ENCODE results near the gene RTP4. TPM values are rescaled to one million over a fixed set of nuclear protein-coding genes. Genes with fewer than 3 reads are reported as not detected.
"Not testable (repeated sequence)": the region's sequence is repeated elsewhere in the genome, so short reads cannot be mapped to it uniquely, and the experiment has no call there.

The RTP4 gene
- total RNA-seq, 1 experiment from 2014 or later, result 0.78 TPM

DNA sequence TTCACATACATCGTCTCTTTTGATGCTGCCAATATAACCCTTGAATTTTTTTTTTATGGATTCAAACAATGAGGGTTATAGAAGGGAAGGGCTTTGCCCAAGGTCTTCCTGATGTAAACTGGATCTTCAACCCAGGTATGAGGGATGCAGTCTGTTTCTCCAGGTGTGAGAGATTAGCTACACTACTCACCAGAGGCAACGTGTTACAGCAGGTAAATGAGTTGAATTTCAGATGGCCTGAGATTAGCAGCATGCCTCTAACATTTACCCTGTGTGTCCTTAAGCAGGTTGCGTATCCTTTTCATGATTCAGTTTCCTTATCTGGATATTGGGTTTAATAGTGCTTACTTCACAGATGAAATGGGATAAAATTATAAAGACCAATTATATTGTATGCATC is 1.9 kb downstream of the RTP4 start:
- no peak for DNase-seq (ENCODE audit: low spot score)

DNA sequence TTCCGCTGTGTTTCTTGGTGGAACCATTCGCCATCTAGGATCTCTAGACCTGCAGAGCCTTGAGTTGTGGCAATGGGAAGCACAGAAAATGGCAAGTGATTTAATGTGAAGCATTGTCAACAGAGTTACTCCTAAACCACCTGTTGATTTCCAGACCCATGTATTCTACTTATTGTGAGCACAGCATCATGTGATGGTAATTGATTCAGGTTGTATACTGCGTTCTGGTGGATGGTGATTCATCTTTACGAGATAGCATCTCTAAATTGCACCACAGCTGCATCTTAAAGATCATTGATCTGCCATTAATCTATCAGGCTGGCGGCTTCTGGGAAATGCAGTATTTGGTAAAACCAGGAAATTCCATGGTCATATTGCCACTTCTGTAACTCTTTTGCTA is 7.4 kb downstream of the RTP4 start:
- DNase-seq (ENCODE audit: low spot score), result no peak

DNA sequence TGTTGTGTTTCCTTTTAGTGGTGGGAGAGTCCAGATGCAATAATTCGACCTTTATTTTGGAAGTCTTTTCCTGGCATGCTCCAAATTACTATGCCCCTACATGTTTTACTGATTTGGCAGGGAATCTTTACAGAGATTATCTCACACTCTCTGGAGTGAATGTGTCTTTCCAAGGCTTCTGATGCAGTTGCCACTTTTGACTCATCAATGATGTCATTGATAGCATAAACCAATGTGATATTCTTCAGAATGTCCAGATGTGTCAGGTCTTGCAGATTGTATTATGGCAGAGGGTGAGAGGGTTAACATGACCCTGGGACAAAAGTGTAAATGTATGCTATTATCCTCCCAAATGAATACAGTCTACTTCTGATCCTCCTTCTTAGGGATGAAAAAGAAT is 9.7 kb downstream of the RTP4 start:
- no peak for DNase-seq (ENCODE audit: low spot score)

DNA sequence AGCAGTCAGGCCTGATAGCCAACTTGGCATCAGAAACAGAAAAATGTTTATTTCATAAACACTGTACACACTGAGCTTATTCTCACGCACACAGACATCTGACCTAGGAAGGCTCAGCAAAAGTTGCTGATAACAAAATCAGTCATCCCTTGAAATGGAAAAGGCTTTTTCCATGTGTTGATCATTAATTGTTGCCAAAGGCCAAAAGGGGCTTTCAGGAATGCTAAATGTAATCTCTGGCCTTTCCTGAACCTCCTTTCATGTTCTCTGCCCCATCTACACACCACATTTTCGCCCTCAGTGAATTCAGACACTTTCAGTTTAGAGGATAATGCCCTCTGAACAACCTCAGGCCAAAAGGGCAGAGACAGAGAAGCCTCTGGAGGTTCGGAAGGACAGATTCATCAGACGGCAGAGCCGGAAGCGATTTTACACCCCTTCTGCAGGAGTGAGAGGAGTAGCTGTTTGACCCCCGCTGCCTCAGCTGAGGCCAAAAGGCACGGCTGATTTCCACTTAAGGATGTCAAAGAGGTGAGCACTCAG is 14.5 kb downstream of the RTP4 start:
- no peak for DNase-seq (ENCODE audit: low spot score)

DNA sequence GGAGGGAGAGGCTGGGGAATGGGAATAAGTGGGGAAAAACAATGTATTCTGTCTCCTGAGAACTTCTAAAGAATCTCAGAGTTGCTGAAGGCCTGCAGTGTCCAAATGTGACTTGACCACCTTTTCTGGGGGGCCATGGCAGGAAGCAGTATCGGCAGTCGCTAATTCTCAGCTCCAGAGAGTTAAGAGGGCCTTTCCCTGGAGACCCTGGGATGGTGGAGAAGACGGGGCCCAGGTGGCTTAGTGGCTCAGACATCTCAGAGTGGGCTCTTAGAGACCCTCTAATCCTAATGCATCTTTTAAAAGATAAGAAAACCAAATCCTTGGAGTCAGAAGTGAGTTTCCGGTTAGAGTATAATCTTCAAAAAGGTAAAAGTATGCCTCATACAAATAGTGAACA is 15.1 kb downstream of the RTP4 start:
- DNase-seq (ENCODE audit: low spot score), result no peak

DNA sequence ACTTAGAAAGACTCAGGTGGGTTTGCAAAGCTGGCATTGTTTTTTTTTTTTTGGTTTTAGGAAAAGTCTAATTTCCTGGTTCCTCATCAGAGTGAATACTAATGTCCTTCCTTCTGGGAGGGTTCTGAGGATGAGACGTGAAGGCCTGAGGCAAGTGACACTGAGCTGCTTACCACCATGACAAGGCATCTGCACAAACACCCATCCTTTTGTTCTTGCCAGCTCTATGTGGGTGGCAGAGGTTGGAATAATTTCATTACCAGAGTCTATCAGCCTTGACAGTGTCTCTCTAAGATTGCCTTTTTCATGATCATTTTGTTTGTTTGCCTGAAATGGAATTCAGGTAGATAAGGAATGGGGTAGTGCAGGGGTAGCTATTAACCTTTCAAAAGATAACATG is 17.1 kb downstream of the RTP4 start:
- no peak for DNase-seq (ENCODE audit: low spot score)

DNA sequence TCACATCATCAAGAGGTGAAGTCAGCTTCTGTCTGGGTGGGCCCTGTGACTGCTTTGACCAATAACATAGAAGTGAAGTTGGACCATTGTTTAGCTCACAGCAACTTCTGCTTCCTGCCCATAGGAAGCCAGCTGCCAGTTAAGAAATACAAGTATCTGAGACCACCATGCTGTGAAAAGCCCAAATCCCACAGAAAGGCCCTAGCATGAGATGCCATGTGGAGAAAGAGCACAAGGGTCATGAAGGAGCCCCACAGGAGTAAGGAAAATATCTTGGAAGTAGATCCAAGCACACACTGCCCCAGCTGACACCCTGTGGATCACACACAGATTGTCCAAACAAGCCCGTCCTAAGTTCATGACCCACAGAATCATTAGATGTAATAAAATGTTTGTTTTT is 28.5 kb downstream of the RTP4 start:
- DNase-seq (ENCODE audit: low spot score), result no peak

DNA sequence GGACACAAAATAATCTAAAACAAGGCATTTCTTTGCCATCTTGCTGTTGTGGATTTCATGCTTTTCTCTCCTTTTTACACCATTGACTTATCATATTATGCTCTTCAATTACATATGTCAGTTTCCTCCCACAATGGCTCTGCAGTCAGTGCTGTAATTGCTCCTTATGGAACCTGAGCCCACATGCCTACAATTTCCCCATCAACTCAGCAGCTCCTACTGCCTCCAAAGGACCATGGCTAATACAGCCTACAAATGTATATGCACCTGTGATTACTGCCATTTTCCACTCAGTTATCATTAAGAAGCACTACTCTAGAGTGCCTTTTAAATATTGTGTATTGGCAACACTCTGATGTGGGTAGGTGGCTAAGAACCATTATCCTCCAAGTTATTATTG is 30.8 kb downstream of the RTP4 start:
- DNase-seq (ENCODE audit: low spot score), result no peak

DNA sequence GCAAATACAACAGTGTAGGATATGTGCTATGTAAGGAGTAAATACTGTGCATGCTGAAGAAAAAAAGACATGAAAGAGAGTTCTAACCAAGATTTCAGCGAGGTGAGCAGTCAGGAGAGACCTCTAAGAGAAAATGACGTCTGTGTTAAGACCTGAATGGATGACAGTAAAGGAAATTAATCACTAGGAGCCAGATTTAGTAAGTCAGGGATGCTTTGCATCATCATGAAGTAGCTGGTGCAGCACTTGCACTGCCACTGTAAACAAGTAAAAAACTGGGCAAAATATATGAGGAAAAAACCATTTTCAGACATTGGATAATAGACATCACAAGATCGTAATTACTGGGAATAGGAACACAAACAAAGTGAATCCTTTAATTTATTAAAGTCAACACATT is 32.6 kb downstream of the RTP4 start:
- DNase-seq (ENCODE audit: low spot score), result no peak

DNA sequence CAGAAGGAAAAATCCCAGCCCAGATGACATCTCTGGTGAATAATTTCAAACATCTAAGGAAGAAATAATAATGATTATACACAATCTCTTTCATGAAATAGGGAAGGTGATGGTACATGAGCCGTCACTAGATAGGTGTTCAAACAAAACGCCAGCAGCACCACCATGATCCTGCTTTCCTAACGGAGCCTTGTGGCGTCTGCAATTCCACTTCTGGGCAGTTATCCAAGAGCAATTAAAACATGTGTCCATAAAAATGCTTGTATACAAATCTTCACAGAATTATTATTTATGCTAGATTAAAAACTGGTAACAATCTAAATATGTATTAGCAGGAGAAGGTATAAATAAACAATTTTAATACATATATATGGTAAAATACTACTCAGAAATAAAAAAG is 33.7 kb downstream of the RTP4 start:
- no peak for DNase-seq (ENCODE audit: low spot score)

DNA sequence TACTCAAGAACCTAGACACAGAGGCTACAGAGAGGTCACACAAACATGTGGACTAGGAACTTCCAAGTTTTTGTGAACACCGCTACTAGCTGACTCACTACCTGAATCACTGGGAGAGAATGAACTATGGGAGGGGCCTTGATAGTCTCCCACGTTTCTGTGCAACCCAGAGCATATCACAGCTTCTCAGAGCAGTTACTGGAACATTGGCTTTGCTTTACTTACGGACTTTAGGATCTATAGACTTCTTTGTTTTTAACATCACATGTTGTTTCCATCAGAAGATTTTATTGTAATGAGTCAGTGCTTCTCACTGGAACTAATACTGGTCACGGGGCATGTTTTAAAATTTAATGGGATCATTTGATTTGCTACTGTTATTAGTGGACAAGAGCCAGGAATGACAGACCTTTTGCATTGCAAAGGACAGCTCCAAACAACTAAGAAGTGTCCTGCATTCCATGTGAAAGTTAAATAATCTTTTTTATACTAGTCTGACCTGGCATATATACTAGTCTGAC is 35.6 kb downstream of the RTP4 start:
- peak; percentile 98 for DNase-seq (ENCODE audit: low spot score)

DNA sequence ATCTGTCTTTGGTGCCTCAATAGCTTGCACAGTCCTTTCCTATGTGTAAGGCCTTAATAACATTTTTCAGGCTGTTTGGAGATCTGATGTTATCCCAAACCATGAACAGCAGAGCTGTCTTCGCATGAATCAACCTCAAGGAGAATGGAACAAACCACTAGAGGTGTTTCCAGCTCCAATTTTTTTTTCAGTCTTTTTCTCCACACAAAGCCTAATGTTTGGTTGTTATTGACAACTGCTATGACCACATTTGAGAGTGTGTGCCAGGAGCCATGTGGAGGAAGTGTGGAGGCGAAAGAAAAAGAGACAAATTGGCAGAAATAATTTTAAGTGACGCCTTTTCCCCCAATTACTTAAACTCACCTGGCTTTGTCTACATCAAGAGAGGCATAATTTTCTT is 38.7 kb downstream of the RTP4 start:
- no peak for DNase-seq (ENCODE audit: low spot score)

DNA sequence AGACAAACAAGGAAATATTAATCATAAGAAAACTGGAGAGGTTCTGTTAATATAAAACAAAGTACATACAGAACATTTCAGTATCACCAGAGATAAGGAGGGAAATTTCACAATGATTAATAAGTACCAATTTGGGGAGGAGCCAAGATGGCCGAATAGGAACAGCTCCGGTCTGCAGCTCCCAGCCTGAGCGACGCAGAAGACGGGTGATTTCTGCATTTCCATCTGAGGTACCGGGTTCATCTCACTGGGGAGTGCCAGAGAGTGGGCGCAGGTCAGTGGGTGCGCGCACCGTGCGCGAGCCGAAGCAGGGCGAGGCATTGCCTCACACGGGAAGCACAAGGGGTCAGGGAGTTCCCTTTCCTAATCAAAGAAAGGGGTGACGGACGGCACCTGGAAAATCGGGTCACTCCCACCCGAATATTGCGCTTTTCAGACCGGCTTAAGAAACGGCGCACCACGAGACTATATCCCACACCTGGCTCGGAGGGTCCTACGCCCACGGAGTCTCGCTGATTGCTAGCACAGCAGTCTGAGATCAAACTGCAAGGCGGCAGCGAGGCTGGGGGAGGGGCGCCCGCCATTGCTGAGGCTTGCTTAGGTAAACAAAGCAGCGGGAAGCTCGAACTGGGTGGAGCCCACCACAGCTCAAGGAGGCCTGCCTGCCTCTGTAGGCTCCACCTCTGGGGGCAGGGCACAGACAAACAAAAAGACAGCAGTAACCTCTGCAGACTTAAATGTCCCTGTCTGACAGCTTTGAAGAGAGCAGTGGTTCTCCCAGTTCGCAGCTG is 44.0 kb downstream of the RTP4 start:
- DNase-seq (ENCODE audit: low spot score), result not testable (repeated sequence)

Other genes starting within 250 kb of the RTP4 start
- 154 and 237 TPM in 2 replicates for gene RPL39L, start 228.9 kb upstream of the RTP4 start, total RNA-seq (2014; rRNA removed; shearing (Covaris generic))
- gene RTP1, start 170.9 kb upstream of the RTP4 start, total RNA-seq (2014; rRNA removed; shearing (Covaris generic)), result not detected in 2 replicates
- not detected in 2 replicates for gene MASP1, start 76.6 kb upstream of the RTP4 start, total RNA-seq (2014; rRNA removed; shearing (Covaris generic))